Measurements from ENCODE around the gene CYB5D1.

Gene CYB5D1

DNA sequence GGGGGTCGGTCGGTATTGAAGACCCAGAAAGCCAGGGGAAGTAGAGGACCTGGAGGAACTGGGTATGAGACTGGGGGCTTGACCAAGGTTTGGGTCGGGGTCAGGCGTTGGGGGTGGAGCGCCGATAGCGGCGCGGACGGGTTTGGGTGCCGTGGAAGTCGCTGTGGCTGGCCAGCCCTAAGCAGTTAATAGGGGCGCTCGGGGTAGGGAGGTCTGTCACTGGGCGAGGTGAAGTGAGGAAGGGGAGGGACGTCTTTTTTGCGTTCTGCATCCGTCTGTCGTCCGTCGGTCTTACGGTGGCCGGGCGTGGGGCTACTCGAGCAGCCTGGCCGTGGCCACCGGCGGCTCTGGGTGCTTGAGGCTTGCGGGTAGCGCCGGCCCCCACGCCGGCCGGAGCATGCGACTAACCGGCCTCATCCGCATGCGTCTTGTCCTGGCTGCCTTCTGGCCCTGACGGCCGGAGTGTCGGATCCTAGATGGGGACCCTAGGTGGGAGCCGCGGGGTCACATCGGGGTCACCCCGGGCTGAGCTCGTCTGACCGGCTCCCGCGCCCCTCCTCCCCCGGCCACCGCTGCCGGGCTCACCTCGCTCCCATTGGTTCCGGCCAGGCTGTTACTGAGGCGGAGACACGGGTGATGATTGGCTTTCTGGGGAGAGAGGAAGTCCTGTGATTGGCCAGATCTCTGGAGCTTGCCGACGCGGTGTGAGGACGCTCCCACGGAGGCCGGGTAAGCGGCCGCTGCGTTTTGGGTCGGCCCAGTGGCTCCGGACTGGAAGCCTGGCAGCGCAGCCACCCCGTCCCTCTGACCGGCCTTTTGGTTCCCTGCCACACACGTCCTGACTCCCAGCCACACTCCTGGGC, 13.3 kb upstream of the CYB5D1 start:
- DNase-seq (ENCODE audit: low read depth, low spot score), result no peak

DNA sequence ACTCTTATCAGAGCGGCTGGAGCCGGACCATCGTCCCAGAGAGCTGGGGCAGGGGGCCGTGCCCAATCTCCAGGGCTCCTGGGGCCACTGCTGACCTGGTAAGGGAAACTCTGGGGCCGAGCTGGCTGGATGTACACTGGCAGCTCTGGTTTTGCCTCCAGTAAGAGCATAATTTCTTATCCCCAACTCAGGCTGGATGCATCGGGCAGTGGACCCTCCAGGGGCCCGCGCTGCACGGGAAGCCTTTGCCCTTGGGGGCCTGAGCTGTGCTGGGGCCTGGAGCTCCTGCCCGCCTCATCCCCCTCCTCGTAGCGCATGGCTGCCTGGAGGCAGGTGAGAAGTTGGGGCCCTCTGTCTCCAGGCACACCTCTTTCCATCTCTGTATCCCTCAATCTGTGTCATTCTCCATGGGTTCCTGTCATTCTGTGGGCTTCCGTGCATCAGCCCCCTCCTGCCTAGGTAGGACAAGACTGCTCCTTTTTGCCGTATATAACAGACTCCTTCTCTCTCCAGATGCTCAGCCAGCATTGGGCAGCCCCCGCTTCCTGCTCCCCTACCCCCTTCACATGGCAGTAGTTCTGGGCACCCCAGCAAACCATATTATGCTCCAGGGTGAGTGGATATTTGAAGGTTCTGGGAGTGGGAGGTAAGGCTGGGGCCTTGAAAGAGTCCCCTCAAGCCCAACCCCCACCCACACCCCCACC, 12.3 kb upstream of the CYB5D1 start:
- no peak for DNase-seq (ENCODE audit: low read depth, low spot score)

DNA sequence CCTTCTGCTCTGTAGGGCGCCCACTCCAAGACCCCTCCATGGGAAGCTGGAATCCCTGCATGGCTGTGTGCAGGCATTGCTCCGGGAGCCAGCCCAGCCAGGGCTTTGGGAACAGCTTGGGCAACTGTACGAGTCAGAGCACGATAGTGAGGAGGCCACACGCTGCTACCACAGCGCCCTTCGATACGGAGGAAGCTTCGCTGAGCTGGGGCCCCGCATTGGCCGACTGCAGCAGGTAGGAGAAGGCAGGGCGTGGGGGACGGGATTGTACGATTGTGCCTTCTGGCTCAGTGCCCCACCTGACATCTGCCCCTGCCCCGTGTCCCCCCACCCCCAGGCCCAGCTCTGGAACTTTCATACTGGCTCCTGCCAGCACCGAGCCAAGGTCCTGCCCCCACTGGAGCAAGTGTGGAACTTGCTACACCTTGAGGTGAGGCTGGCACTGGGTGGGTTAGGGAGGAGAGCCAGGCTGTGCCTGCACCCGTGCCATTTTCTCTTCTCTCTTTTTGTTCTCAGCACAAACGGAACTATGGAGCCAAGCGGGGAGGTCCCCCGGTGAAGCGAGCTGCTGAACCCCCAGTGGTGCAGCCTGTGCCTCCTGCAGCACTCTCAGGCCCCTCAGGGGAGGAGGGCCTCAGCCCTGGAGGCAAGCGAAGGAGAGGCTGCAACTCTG, 11.6 kb upstream of the CYB5D1 start:
- no peak for DNase-seq (ENCODE audit: low read depth, low spot score)

DNA sequence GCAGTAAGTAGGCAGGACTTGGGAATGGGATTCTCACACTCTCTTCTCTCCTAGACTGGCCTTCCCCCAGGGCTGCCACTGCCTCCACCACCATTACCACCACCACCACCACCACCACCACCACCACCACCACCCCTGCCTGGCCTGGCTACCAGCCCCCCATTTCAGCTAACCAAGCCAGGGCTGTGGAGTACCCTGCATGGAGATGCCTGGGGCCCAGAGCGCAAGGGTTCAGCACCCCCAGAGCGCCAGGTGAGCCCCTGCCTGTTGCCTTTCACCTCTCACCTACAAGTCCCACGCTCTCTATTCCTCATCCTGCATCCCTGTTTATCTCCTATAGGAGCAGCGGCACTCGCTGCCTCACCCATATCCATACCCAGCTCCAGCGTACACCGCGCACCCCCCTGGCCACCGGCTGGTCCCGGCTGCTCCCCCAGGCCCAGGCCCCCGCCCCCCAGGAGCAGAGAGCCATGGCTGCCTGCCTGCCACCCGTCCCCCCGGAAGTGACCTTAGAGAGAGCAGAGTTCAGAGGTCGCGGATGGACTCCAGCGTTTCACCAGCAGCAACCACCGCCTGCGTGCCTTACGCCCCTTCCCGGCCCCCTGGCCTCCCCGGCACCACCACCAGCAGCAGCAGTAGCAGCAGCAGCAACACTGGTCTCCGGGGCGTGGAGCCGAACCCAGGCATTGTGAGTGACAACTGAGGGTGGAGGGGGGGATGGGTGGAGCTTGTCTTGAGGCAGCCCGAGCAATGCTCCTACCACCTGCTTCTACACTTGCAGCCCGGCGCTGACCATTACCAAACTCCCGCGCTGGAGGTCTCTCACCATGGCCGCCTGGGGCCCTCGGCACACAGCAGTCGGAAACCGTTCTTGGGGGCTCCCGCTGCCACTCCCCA, 10.8 kb upstream of the CYB5D1 start:
- DNase-seq (ENCODE audit: low read depth, low spot score), result no peak

DNA sequence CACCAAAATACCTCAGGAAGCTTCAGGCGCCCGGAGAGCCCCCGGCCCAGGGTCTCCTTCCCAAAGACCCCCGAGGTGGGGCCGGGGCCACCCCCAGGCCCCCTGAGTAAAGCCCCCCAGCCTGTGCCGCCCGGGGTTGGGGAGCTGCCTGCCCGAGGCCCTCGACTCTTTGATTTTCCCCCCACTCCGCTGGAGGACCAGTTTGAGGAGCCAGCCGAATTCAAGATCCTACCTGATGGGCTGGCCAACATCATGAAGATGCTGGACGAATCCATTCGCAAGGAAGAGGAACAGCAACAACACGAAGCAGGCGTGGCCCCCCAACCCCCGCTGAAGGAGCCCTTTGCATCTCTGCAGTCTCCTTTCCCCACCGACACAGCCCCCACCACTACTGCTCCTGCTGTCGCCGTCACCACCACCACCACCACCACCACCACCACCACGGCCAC, 9.6 kb upstream of the CYB5D1 start:
- no peak for DNase-seq (ENCODE audit: low read depth, low spot score)

DNA sequence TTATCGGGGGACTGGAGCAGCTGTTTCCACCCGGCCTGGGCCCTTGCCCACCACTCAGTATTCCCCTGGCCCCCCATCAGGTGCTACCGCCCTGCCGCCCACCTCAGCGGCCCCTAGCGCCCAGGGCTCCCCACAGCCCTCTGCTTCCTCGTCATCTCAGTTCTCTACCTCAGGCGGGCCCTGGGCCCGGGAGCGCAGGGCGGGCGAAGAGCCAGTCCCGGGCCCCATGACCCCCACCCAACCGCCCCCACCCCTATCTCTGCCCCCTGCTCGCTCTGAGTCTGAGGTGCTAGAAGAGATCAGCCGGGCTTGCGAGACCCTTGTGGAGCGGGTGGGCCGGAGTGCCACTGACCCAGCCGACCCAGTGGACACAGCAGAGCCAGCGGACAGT, 9.1 kb upstream of the CYB5D1 start:
- no peak for DNase-seq (ENCODE audit: low read depth, low spot score)

DNA sequence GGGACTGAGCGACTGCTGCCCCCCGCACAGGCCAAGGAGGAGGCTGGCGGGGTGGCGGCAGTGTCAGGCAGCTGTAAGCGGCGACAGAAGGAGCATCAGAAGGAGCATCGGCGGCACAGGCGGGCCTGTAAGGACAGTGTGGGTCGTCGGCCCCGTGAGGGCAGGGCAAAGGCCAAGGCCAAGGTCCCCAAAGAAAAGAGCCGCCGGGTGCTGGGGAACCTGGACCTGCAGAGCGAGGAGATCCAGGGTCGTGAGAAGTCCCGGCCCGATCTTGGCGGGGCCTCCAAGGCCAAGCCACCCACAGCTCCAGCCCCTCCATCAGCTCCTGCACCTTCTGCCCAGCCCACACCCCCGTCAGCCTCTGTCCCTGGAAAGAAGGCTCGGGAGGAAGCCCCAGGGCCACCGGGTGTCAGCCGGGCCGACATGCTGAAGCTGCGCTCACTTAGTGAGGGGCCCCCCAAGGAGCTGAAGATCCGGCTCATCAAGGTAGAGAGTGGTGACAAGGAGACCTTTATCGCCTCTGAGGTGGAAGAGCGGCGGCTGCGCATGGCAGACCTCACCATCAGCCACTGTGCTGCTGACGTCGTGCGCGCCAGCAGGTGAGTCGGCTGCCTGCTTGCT, 8.6 kb upstream of the CYB5D1 start:
- no peak for DNase-seq (ENCODE audit: low read depth, low spot score)

DNA sequence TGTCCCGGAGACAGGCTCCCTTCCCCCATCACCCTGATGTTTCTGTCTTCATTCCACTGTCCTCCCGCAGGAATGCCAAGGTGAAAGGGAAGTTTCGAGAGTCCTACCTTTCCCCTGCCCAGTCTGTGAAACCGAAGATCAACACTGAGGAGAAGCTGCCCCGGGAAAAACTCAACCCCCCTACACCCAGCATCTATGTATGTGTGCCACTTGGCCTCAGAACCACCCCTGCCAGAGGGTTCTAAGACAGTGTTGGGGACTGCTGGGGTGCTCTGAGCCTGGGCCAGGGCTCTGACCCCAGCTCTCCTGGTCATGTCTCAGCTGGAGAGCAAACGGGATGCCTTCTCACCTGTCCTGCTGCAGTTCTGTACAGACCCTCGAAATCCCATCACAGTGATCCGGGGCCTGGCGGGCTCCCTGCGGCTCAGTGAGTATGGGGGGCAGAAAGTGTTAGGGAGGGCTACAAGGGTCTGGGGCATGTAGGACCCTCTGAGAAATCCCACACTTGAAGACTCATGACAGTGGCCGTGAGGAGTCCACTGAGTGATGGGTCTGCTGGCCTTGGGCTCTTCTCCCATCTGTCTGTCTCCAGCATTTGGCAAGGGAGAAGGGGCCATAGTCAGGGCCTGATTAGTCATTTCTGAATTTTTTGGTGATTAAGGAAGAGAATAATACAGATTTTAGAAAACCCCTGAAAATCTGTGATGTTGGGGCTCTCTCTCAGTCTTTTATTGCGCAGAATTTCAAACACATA, 7.9 kb upstream of the CYB5D1 start:
- no peak for DNase-seq (ENCODE audit: low read depth, low spot score)

DNA sequence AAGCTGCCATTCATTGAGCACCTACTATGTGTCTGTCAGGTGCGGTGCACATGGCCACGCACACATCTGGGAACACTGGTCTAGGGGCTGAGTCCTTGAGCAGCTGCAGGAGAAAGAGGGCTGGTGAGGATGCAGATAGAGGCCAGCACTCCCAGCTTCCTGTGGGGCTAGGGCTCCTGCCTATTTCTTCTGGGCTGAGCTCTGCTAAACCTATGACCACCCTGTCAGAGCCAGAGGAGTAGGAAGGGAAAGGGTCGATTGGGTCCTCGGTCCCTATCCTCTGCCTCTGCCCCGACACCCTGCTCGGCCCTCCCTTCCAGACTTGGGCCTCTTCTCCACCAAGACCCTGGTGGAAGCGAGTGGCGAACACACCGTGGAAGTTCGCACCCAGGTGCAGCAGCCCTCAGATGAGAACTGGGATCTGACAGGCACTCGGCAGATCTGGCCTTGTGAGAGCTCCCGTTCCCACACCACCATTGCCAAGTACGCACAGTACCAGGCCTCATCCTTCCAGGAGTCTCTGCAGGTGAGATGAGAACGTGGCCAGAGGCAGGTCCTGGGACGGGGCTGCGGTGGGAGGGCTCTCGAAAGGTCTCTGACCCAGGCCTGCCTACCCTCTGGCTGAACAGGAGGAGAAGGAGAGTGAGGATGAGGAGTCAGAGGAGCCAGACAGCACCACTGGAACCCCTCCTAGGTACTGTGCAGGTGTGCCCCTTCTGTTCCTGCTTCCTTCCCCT, 6.9 kb upstream of the CYB5D1 start:
- no peak for DNase-seq (ENCODE audit: low read depth, low spot score)

DNA sequence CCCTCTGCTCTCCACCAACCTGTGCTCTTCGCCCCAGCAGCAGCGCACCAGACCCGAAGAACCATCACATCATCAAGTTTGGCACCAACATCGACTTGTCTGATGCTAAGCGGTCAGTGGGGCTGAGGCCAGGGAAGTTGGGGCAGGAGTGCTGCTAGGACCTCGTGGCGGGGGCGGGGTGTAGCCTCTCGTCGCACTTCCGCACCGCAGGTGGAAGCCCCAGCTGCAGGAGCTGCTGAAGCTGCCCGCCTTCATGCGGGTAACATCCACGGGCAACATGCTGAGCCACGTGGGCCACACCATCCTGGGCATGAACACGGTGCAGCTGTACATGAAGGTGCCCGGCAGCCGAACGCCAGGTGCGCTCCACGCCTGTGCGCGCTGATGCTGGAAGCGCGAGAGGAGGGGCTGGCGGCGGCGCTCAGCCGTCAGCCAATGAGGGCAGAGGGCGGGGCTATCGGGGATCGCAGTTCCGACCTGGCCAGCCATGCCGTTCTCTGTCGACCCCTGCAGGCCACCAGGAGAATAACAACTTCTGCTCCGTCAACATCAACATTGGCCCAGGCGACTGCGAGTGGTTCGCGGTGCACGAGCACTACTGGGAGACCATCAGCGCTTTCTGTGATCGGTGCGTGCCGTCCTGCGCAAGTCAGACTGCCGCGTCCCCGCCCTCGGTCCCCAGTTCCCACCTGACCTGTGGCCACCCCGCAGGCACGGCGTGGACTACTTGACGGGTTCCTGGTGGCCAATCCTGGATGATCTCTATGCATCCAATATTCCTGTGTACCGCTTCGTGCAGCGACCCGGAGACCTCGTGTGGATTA, 6.2 kb upstream of the CYB5D1 start:
- DNase-seq (ENCODE audit: low read depth, low spot score), result no peak

DNA sequence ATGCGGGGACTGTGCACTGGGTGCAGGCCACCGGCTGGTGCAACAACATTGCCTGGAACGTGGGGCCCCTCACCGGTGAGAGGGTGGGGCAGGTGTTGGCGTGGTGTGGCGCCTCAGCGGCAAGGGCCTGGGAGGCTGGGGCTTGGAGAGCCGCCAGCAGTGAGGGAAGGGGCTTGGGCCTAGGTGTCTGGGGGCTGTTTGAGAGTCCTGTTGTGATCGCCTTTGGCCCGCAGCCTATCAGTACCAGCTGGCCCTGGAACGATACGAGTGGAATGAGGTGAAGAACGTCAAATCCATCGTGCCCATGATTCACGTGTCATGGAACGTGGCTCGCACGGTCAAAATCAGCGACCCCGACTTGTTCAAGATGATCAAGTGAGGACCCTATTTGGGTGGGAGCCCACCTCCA, 5.5 kb upstream of the CYB5D1 start:
- no peak for DNase-seq (ENCODE audit: low read depth, low spot score)

DNA sequence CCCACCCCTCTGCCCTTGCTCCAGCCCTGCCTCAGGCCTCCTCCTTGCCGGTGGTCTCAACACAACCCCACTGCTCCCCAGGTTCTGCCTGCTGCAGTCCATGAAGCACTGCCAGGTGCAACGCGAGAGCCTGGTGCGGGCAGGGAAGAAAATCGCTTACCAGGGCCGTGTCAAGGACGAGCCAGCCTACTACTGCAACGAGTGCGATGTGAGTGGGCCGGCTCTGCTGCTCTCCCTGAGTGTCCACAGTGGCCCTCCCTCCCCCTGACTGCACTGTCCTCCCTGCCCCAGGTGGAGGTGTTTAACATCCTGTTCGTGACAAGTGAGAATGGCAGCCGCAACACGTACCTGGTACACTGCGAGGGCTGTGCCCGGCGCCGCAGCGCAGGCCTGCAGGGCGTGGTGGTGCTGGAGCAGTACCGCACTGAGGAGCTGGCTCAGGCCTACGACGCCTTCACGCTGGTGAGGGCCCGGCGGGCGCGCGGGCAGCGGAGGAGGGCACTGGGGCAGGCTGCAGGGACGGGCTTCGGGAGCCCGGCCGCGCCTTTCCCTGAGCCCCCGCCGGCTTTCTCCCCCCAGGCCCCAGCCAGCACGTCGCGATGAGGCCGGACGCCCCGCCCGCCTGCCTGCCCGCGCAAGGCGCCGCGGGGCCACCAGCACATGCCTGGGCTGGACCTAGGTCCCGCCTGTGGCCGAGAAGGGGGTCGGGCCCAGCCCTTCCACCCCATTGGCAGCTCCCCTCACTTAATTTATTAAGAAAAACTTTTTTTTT, 4.7 kb upstream of the CYB5D1 start:
- no peak for DNase-seq (ENCODE audit: low read depth, low spot score)

DNA sequence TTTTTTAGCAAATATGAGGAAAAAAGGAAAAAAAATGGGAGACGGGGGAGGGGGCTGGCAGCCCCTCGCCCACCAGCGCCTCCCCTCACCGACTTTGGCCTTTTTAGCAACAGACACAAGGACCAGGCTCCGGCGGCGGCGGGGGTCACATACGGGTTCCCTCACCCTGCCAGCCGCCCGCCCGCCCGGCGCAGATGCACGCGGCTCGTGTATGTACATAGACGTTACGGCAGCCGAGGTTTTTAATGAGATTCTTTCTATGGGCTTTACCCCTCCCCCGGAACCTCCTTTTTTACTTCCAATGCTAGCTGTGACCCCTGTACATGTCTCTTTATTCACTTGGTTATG, 4.1 kb upstream of the CYB5D1 start:
- DNase-seq (ENCODE audit: low read depth, low spot score), result no peak

DNA sequence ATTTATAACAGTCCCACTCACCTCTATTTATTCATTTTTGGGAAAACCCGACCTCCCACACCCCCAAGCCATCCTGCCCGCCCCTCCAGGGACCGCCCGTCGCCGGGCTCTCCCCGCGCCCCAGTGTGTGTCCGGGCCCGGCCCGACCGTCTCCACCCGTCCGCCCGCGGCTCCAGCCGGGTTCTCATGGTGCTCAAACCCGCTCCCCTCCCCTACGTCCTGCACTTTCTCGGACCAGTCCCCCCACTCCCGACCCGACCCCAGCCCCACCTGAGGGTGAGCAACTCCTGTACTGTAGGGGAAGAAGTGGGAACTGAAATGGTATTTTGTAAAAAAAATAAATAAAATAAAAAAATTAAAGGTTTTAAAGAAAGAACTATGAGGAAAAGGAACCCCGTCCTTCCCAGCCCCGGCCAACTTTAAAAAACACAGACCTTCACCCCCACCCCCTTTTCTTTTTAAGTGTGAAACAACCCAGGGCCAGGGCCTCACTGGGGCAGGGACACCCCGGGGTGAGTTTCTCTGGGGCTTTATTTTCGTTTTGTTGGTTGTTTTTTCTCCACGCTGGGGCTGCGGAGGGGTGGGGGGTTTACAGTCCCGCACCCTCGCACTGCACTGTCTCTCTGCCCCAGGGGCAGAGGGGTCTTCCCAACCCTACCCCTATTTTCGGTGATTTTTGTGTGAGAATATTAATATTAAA, 3.6 kb upstream of the CYB5D1 start:
- DNase-seq (ENCODE audit: low read depth, low spot score), result no peak

DNA sequence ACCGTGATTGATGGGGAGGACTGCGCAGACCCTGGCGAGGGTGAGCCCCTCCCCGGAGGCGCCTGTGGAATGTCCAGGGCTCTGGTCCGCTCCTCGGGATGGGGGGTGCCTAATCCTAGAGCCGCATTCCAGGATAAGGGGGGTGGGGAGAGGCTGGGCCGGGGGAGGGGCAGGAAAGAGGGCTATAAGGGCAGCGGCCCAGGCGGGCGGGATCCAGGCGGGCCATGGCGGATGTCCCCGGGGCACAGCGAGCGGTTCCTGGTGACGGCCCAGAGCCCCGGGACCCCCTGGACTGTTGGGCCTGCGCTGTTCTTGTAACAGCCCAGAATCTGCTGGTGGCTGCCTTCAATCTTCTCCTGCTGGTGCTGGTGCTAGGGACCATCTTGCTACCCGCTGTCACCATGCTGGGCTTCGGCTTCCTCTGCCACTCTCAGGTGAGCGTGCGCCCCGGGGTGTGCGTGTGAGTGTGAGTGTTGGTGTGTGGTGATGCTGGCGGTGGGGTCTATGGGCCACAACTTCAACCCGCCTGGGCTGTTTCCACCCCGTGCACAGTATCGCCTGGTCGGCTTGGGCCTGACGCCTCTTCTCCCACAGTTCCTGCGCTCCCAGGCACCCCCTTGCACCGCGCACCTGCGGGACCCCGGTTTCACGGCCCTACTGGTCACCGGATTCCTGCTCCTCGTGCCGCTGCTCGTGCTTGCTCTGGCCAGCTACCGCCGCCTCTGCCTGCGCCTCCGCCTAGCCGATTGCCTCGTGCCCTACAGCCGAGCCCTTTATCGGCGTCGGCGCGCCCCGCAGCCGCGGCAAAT, 2.7 kb upstream of the CYB5D1 start, which contains the start of gene TMEM88:
Gene TMEM88 (plus strand): TSS at position 216 of the 809 bp plus-strand sequence. CDS start 9 bp downstream, at position 225.
- no peak for DNase-seq (ENCODE audit: low read depth, low spot score)

DNA sequence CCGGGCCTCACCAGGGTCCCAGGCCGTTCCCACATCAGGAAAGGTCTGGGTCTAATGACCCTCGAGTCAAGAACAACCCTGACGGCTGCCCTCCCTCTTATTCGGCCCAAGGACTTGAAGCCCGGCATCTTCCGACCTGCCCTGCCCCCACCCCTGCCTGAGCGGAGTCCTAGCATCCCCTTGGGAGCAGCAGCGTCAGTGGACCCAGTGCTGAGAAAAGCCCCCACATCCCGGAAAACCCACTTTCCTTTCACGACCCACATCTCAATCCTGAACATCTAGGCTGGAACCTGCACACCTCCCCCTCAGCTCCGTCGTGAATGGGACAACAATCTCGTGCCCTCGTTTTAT, 2.2 kb upstream of the CYB5D1 start:
- no peak for DNase-seq (ENCODE audit: low read depth, low spot score)

Measured in smooth muscle cell of the brain vasculature (primary cell).